Keratinocyte (primary cell): ENCODE measurements around the gene URB2.

ENCODE experiments used
- EZH2 ChIP-seq: IDR thresholded peaks from one replicate; pipeline ENCODE4 v1.6.1; 2012; ENCODE audit warnings: inconsistent platforms, mild to moderate bottlenecking, low read length, moderate library complexity
- TF ChIP-seq, protein P1 (sequence below), 3 experiments: IDR thresholded peaks in 1 of 3; conservative IDR thresholded peaks in 1 of 3; optimal IDR thresholded peaks in 1 of 3; 2 replicates in 2 of 3; 3 replicates in 1 of 3; pipeline versions ENCODE3 to v1.5.1; 2011; ENCODE audit warnings: low read length in 3 of 3, mild to moderate bottlenecking in 3 of 3, moderate library complexity in 2 of 3, control low read depth in 1 of 3, inconsistent platforms in 1 of 3; ENCODE audit not compliant: insufficient read depth in 2 of 3; ENCODE audit errors: extremely low read depth in 1 of 3

DNA sequence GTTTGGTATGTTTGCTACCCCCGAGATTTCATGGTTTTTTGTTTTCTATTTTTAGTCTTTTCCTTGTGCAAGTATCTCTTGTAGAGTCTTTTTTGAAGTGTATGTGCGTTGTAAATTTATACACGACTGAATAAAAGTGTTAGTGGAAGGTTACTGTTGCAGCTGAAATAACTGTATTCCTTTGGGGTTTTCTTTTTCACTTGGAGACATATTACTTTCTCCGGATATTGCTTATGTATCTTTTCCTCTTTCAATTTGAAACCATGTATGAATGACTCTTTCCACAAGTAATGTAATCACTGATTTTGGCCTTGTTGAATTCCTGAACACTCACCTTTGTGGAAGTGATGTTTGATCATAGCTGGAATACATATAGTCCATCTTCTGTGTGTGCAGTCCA, 956 bp downstream of the URB2 start:
- TF ChIP-seq, protein P1, sequence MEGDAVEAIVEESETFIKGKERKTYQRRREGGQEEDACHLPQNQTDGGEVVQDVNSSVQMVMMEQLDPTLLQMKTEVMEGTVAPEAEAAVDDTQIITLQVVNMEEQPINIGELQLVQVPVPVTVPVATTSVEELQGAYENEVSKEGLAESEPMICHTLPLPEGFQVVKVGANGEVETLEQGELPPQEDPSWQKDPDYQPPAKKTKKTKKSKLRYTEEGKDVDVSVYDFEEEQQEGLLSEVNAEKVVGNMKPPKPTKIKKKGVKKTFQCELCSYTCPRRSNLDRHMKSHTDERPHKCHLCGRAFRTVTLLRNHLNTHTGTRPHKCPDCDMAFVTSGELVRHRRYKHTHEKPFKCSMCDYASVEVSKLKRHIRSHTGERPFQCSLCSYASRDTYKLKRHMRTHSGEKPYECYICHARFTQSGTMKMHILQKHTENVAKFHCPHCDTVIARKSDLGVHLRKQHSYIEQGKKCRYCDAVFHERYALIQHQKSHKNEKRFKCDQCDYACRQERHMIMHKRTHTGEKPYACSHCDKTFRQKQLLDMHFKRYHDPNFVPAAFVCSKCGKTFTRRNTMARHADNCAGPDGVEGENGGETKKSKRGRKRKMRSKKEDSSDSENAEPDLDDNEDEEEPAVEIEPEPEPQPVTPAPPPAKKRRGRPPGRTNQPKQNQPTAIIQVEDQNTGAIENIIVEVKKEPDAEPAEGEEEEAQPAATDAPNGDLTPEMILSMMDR (optimal IDR thresholded peaks at IDR 0.05 in 1 of 3, IDR thresholded peaks at IDR 0.05 in 1 of 3, conservative IDR thresholded peaks at IDR 0.05 in 1 of 3; ENCODE audit: extremely low read depth in 1 of 3, insufficient read depth in 2 of 3, low read length in 3 of 3): no peak
- TF ChIP-seq EZH2: no peak
